Colonic mucosa (tissue), 4 donors: ENCODE data around the gene RMND5B. TPM values are rescaled to one million over a fixed set of nuclear protein-coding genes. Genes with fewer than 3 reads are reported as not detected.
"Not testable (repeated sequence)": the region's sequence is repeated elsewhere in the genome, so short reads cannot be mapped to it uniquely, and the experiment has no call there.

Experiments used
- DNase-seq: peaks from one replicate; pipeline ENCODE4 v3.0.0-alpha.2; 2020
- H3K27ac ChIP-seq: fragments of 200-600 bp; one replicate; pipeline ENCODE4 v1.8.0; 2021
- H3K27me3 ChIP-seq: fragments of 200-600 bp; one replicate; pipeline ENCODE4 v1.8.0; 2021
- H3K36me3 ChIP-seq: fragments of 200-600 bp; one replicate; pipeline ENCODE4 v1.8.0; 2021
- H3K4me1 ChIP-seq: fragments of 200-600 bp; one replicate; pipeline ENCODE4 v1.8.0; 2021; ENCODE audit warnings: mild to moderate bottlenecking
- H3K4me3 ChIP-seq: fragments of 200-600 bp; one replicate; pipeline ENCODE4 v1.8.0; 2021
- H3K9ac ChIP-seq, 2 donors: one replicate each; pipeline ENCODE4 v1.7.0; 2013; ENCODE audit warnings: control low read depth in 2 of 2, low read depth in 2 of 2, low read length in 2 of 2
- H3K9me3 ChIP-seq: fragments of 200-600 bp; one replicate; pipeline ENCODE4 v1.8.0; 2021
- CTCF ChIP-seq: fragments of 200-600 bp; IDR thresholded peaks from one replicate; pipeline ENCODE4 v1.8.0; 2022; ENCODE audit warnings: antibody characterized with exemption, mild to moderate bottlenecking
- intact Hi-C: fragments of 100-400 bp; cut with DNase I; formaldehyde crosslinking; loops from one replicate; pipeline ENCODE4 v1.14.1; 2022
- total RNA-seq, 2 donors: library from RNA; stranded (reverse); fragmentation: NEBNext Ultra II Directional in 1 of 2; extraction: Animal tissue kit (Norgen Biotek cat#: 25700) in 1 of 2; gene quantifications; one replicate each; pipeline ENCODE4 v1.2.1, GENCODE V29; 2021
- donor health status: healthy.
- donor health status: DM: no; HTN: no; CAD: no.
- donor health status: DM: no; HTN: no; CAD: no.

RMND5B gene
- total RNA-seq, 2 donors from 2014 or later, result 31.9 to 50.1 TPM

GRCh38 chr5:178129296-178129695, 1.5 kb upstream of the RMND5B start:
- Histone ChIP-seq H3K27ac (no peak overlapping the region), H3K9me3 (no peaks in the 10 kb centered on the region), H3K36me3 (no peaks in the 10 kb centered on the region), H3K4me3 (no peak overlapping the region), H3K9ac (no peak overlapping the region), H3K4me1 (peaks cover 6% of the 10 kb centered on the region), H3K27me3 (no peaks in the 10 kb centered on the region)
- DNase-seq, result no peak
- no peak for TF ChIP-seq CTCF
- intact Hi-C loops, result no loop called here

- intact Hi-C loops, H3K9me3 ChIP-seq, H3K36me3 ChIP-seq, H3K27me3 ChIP-seq, H3K4me1 ChIP-seq, DNase-seq: not testable (repeated sequence)
- Histone ChIP-seq H3K27ac (peak overlapping the region; percentile 96), H3K9ac (peak overlapping the region; percentile 61 to 91), H3K4me3 (peak overlapping the region; percentile 97)
These were observed 609 bp upstream of the RMND5B start for GRCh38 chr5:178130234-178130575.

- Histone ChIP-seq H3K4me3 (peak overlapping the region; percentile 97), H3K9me3 (no peaks in the 10 kb centered on the region), H3K27ac (peak overlapping the region; percentile 96), H3K27me3 (no peaks in the 10 kb centered on the region), H3K36me3 (no peaks in the 10 kb centered on the region), H3K4me1 (peaks cover 6% of the 10 kb centered on the region), H3K9ac (peak overlapping the region; percentile 82 to 91)
- DNase-seq, result no peak
- no peak for TF ChIP-seq CTCF
- intact Hi-C loops, result no loop called here
These were observed 707 bp downstream of the RMND5B start for GRCh38 chr5:178131446-178131996.

GRCh38 chr5:178136990-178137389, 6.2 kb downstream of the RMND5B start:
- Histone ChIP-seq H3K27me3 (no peaks in the 10 kb centered on the region), H3K4me1 (peaks cover 3% of the 10 kb centered on the region), H3K36me3 (no peaks in the 10 kb centered on the region), H3K4me3 (no peak overlapping the region), H3K9me3 (no peaks in the 10 kb centered on the region), H3K27ac (no peak overlapping the region), H3K9ac (no peak overlapping the region)
- DNase-seq, result no peak
- intact Hi-C loops, result no loop called here
- TF ChIP-seq CTCF, result no peak

- no peak overlapping the region for H3K9ac ChIP-seq
- no peaks in the 10 kb centered on the region for H3K27me3 ChIP-seq
- no peak overlapping the region for H3K4me3 ChIP-seq
- no peak for TF ChIP-seq CTCF
- H3K27ac ChIP-seq, result no peak overlapping the region
- no peaks in the 10 kb centered on the region for H3K9me3 ChIP-seq
- no peaks in the 10 kb centered on the region for H3K36me3 ChIP-seq
- intact Hi-C loops, result no loop called here
- no peaks in the 10 kb centered on the region for H3K4me1 ChIP-seq
- no peak for DNase-seq
These were observed 7.2 kb downstream of the RMND5B start for GRCh38 chr5:178137991-178138390.

GRCh38 chr5:178141550-178141949, 10.7 kb downstream of the RMND5B start:
- intact Hi-C loops, result no loop called here
- Histone ChIP-seq H3K4me3 (no peak overlapping the region), H3K36me3 (no peaks in the 10 kb centered on the region), H3K4me1 (no peaks in the 10 kb centered on the region), H3K27ac (no peak overlapping the region), H3K27me3 (no peaks in the 10 kb centered on the region), H3K9me3 (no peaks in the 10 kb centered on the region), H3K9ac (no peak overlapping the region)
- no peak for DNase-seq
- TF ChIP-seq CTCF, result no peak
